CD1c-positive myeloid dendritic cell (primary cell): ENCODE results near the gene LIPH.
A peak's percentile ranks its signal among the peaks of the same experiment; 100 is the strongest.
"Not testable (repeated sequence)": the region's sequence is repeated elsewhere in the genome, so short reads cannot be mapped to it uniquely, and the experiment has no call there.

Experiments
- DNase-seq: peaks from one replicate; pipeline ENCODE4 v3.0.0-alpha.2; 2016; ENCODE audit errors: extremely low spot score

LIPH gene

GRCh38 chr3:185486394-185486793 is 66.0 kb downstream of the LIPH start:
- DNase-seq = no peak

- DNase-seq = no peak
Measured at GRCh38 chr3:185484296-185484695, 68.1 kb downstream of the LIPH start.

DNA sequence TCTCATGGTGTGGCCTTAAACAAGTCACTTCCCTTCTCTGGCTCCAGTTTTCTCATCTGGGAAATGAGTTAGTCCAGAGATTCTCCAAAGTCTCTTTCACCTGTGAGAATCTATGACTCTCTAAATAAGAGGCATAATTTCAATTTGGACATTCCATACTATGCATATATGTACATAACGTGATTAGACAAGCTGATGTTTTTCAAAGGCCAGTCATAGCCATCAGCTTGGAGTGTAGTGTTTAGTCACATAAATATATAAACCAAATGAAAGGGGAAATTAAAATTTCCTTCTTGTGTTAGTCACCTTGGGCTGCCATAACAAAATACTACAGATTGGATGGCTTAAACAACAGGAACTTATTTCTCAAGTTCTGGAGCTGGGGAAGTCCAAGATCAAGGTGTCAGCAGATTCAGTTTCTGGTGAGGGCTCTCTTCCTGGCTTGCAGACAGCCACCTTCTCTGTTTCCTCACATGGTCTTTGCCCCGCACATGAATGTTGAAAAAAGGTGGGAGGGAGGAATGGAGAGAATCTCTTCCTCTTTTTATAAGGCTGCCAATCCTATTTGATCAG is 72.9 kb downstream of the LIPH start:
- DNase-seq = peak; percentile 8

DNA sequence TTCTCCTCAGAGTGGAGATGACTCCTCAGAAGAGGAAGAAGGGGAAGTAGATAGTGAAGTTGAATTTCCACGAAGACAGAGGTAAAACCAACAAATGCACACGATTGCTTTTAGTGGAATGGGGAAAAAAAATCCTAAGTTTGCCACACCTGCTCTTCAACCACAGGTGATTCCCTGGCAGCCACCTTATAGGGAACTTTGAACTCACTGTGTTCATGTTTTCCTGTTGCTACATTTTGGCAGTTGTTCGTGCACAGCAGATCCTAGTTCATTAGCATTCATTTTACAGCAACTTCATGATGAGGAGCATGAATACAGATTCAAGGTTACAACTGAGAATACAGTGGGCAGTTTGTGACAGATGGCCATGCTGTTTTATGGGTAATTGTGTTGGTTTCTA is 75.1 kb downstream of the LIPH start:
- DNase-seq = no peak

DNA sequence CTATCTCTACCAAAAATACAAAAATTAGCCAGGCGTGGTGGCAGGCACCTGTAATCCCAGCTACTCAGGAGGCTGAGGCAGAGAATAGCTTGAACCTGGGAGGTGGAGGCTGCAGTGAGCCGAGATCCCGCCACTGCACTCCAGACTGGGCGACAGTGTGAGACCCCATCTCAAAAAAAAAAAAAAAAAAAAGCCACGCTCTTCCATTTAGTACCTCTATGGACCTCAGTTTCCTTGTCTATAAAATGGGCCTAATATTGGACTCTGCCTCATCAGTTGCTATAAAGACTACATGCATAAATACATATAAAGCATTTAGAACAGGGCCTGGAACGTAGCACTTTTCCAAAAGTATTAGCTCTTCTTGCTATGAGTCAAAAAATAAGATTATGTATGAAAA is 77.5 kb downstream of the LIPH start:
- not testable (repeated sequence) for DNase-seq

- DNase-seq = no peak
Measured at GRCh38 chr3:185473290-185473815, 79.0 kb downstream of the LIPH start.

- no peak for DNase-seq
Measured at GRCh38 chr3:185470323-185470722, 82.1 kb downstream of the LIPH start.

- no peak for DNase-seq
Measured at GRCh38 chr3:185469542-185469941, 82.8 kb downstream of the LIPH start.

DNA sequence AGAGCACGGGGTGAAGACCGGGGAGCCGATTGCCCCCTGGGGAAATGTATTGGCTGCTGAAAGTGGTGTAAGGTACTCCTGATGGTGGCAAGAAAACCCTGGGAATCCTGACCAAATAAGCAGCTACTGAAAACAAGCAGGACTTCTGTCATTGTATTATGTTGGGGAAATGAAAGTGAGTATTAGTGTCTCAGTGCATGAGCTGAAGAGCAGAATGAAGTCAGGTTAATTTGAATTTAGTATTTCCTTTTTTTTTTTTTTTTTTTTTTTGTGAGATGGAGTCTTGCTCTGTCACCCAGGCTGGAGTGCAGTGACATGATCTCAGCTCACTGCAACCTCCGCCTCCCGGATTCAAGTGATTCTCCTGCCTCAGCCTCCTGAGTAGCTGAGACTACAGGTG is 86.3 kb downstream of the LIPH start:
- not testable (repeated sequence) for DNase-seq

GRCh38 chr3:185465471-185465870 is 86.9 kb downstream of the LIPH start:
- no peak for DNase-seq

GRCh38 chr3:185460719-185461350 is 91.6 kb downstream of the LIPH start:
- DNase-seq = peak; percentile 18

GRCh38 chr3:185460309-185460708 is 92.1 kb downstream of the LIPH start:
- no peak for DNase-seq

GRCh38 chr3:185457376-185457775 is 95.0 kb downstream of the LIPH start:
- DNase-seq = no peak
